MCF 10A (cell line): ENCODE data around the gene C1QBP. TPM values are rescaled to one million over a fixed set of nuclear protein-coding genes. Genes with fewer than 3 reads are reported as not detected.

Experiments
- BruUV-seq: library from RNA; stranded (reverse); fragments of 400-500 nt; replicated peaks from 2 replicates; lab custom pipeline; 2021; lab: Mats Ljungman, UMichigan
- CTCF ChIA-PET: fragments of 300-600 bp; sonication (Branson Sonifier 250); formaldehyde crosslinking; extraction: SDS; loops from one replicate; lab custom pipeline; 2021; ENCODE audit warnings: antibody characterized with exemption, inconsistent platforms; lab: Yijun Ruan, JAX
- POLR2A ChIA-PET: fragments of 300-600, 350-650 bp; sonication (Branson Sonifier 250); formaldehyde crosslinking; extraction: SDS; loops from one replicate; lab custom pipeline; 2020; ENCODE audit warnings: antibody characterized with exemption, inconsistent platforms; lab: Yijun Ruan, JAX
- DNase-seq: peaks from one replicate; pipeline ENCODE4 v3.0.0-alpha.2; 2018; ENCODE audit not compliant: unreplicated experiment
- H3K27ac Mint-ChIP-seq: one replicate; pipeline ENCODE4 v1.8.0; 2022; ENCODE audit warnings: mild to moderate bottlenecking, low read depth, mixed read lengths; ENCODE audit not compliant: unreplicated experiment
- H3K27me3 Mint-ChIP-seq: one replicate; pipeline ENCODE4 v1.8.0; 2022; ENCODE audit warnings: mixed read lengths; ENCODE audit not compliant: insufficient read depth, unreplicated experiment
- H3K36me3 Mint-ChIP-seq: one replicate; pipeline ENCODE4 v1.8.0; 2022; ENCODE audit warnings: mild to moderate bottlenecking, moderate library complexity, mixed read lengths; ENCODE audit not compliant: insufficient read depth, unreplicated experiment
- H3K4me1 Mint-ChIP-seq: one replicate; pipeline ENCODE4 v1.8.0; 2022; ENCODE audit warnings: mixed read lengths; ENCODE audit not compliant: insufficient read depth, unreplicated experiment
- H3K4me3 Mint-ChIP-seq: one replicate; pipeline ENCODE4 v1.8.0; 2022; ENCODE audit warnings: mild to moderate bottlenecking, moderate library complexity, mixed read lengths; ENCODE audit not compliant: unreplicated experiment
- H3K9me3 Mint-ChIP-seq: one replicate; pipeline ENCODE4 v1.8.0; 2022; ENCODE audit warnings: mixed read lengths; ENCODE audit not compliant: unreplicated experiment
- CTCF ChIP-seq: fragments of 200-600 bp; IDR thresholded peaks from one replicate; pipeline ENCODE4 v1.8.0; 2022; ENCODE audit warnings: antibody characterized with exemption, mild to moderate bottlenecking; ENCODE audit not compliant: unreplicated experiment
- intact Hi-C: fragments of 100-400 bp; cut with micrococcal nuclease; formaldehyde crosslinking; loops from 2 replicates; pipeline ENCODE4 v1.14.1; 2022
- total RNA-seq: library from RNA; stranded (reverse); gene quantifications from 2 replicates; pipeline ENCODE4 v1.2.3, GENCODE V29; 2022

The C1QBP gene
- total RNA-seq, 1 experiment from 2014 or later: 438 TPM

GRCh38 chr17:5466295-5466694 is 27.3 kb upstream of the C1QBP start:
- H3K27ac Mint-ChIP-seq: peak overlapping the region; percentile 93
- peak overlapping the region; percentile 92 for H3K4me3 Mint-ChIP-seq
- peaks cover 36% of the 10 kb centered on the region for H3K36me3 Mint-ChIP-seq
- BruUV-seq: no TSS peak
- ChIA-PET CTCF (interaction anchor here (0.8 to 1.0 kb wide), 3 partner anchors 19 to 452 kb away, joined by 3 to 5 read pairs (median 4); no protein-coding TSS in a partner anchor), POLR2A (interaction anchor here (0.6 to 6.7 kb wide), 7 partner anchors 20 to 1943 kb away, joined by 3 to 108 read pairs (median 6); partner anchors contain the start of genes C1QBP, DERL2, MIS12 and NUP88)
- TF ChIP-seq CTCF: no peak
- H3K4me1 Mint-ChIP-seq: peaks cover 33% of the 10 kb centered on the region
- intact Hi-C loops: no loop called here
- H3K27me3 Mint-ChIP-seq: no peaks in the 10 kb centered on the region
- DNase-seq: no peak
- H3K9me3 Mint-ChIP-seq: no peaks in the 10 kb centered on the region

DNA sequence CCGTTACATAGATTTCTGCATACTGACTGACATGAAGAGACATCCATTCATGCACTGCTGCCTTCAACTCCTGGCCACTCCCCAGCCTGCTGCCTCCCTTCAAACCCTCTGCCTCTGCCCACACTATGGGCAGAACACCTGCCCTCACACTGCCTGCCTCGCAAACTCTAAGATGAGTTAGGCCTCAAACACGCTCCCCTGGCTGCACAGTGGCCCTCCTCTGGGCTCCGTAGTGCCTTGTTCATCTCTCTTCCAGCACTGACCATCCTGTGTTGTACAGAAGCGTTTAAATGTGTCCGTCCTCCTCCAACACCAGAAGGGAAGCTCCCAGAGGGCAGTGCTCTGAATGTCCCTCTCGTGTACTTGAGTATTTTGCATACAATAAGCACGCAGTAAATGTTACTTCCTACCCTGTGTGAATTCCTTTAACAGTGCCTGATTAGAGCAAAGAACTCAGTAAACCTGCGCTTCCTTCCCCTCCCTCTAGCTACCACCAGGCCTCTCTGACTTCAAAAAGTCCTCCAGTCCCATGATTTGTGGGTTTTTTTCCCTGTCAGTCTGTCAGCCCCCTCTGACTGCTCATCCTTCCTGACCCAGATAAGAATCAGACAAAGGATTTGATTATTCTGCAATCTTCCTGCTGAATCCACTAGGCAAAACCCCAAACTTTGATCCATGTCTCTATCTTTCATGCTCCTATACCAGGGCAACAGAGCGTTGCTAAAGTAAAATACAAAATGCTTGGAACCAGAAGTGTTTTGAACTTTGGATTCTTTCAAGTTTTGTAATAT is 26.0 kb upstream of the C1QBP start:
- H3K9me3 Mint-ChIP-seq: no peaks in the 10 kb centered on the region
- BruUV-seq: no TSS peak
- DNase-seq: no peak
- H3K27ac Mint-ChIP-seq: peak overlapping the region; percentile 4
- intact Hi-C loops: no loop called here
- CTCF ChIA-PET: no interaction called here
- H3K4me3 Mint-ChIP-seq: no peak overlapping the region
- H3K36me3 Mint-ChIP-seq: peaks cover 42% of the 10 kb centered on the region
- TF ChIP-seq CTCF: no peak
- no peaks in the 10 kb centered on the region for H3K27me3 Mint-ChIP-seq
- H3K4me1 Mint-ChIP-seq: peaks cover 33% of the 10 kb centered on the region
- POLR2A ChIA-PET: interaction anchor here (0.7 kb wide), 1 partner anchor 26 kb away, joined by 3 read pairs; no protein-coding TSS in a partner anchor

GRCh38 chr17:5446786-5447185 is 7.8 kb upstream of the C1QBP start:
- BruUV-seq: no TSS peak
- DNase-seq: no peak
- H3K4me3 Mint-ChIP-seq: no peak overlapping the region
- no peaks in the 10 kb centered on the region for H3K27me3 Mint-ChIP-seq
- H3K36me3 Mint-ChIP-seq: peaks cover 95% of the 10 kb centered on the region
- H3K4me1 Mint-ChIP-seq: no peaks in the 10 kb centered on the region
- H3K9me3 Mint-ChIP-seq: no peaks in the 10 kb centered on the region
- intact Hi-C loops: no loop called here
- no peak for TF ChIP-seq CTCF
- ChIA-PET POLR2A (interaction anchor here (0.7 kb wide), 1 partner anchor 882 kb away, joined by 4 read pairs; no protein-coding TSS in a partner anchor), CTCF (no interaction called here)
- H3K27ac Mint-ChIP-seq: no peak overlapping the region

GRCh38 chr17:5444209-5444608 is 5.3 kb upstream of the C1QBP start:
- peaks cover 5% of the 10 kb centered on the region for H3K4me1 Mint-ChIP-seq
- intact Hi-C loops: no loop called here
- H3K36me3 Mint-ChIP-seq: peaks cover 76% of the 10 kb centered on the region
- H3K4me3 Mint-ChIP-seq: no peak overlapping the region
- BruUV-seq: no TSS peak
- no peaks in the 10 kb centered on the region for H3K9me3 Mint-ChIP-seq
- H3K27me3 Mint-ChIP-seq: no peaks in the 10 kb centered on the region
- DNase-seq: no peak
- TF ChIP-seq CTCF: no peak
- POLR2A ChIA-PET: interaction anchor here (0.7 to 0.8 kb wide), 3 partner anchors 16 to 35 kb away, joined by 3 to 4 read pairs (median 3); no protein-coding TSS in a partner anchor
- CTCF ChIA-PET: interaction anchor here (0.6 kb wide), 1 partner anchor 18 kb away, joined by 6 read pairs; no protein-coding TSS in a partner anchor
- H3K27ac Mint-ChIP-seq: no peak overlapping the region
